Non-pigmented ciliary epithelial cell (primary cell): Measurements from ENCODE around the gene NLRP12.
"Not testable (repeated sequence)": the region's sequence is repeated elsewhere in the genome, so short reads cannot be mapped to it uniquely, and the experiment has no call there.

Experiments used
- DNase-seq: peaks from one replicate; pipeline ENCODE4 v3.0.0-alpha.2; 2010; ENCODE audit warnings: low read depth

The NLRP12 gene, protein sequence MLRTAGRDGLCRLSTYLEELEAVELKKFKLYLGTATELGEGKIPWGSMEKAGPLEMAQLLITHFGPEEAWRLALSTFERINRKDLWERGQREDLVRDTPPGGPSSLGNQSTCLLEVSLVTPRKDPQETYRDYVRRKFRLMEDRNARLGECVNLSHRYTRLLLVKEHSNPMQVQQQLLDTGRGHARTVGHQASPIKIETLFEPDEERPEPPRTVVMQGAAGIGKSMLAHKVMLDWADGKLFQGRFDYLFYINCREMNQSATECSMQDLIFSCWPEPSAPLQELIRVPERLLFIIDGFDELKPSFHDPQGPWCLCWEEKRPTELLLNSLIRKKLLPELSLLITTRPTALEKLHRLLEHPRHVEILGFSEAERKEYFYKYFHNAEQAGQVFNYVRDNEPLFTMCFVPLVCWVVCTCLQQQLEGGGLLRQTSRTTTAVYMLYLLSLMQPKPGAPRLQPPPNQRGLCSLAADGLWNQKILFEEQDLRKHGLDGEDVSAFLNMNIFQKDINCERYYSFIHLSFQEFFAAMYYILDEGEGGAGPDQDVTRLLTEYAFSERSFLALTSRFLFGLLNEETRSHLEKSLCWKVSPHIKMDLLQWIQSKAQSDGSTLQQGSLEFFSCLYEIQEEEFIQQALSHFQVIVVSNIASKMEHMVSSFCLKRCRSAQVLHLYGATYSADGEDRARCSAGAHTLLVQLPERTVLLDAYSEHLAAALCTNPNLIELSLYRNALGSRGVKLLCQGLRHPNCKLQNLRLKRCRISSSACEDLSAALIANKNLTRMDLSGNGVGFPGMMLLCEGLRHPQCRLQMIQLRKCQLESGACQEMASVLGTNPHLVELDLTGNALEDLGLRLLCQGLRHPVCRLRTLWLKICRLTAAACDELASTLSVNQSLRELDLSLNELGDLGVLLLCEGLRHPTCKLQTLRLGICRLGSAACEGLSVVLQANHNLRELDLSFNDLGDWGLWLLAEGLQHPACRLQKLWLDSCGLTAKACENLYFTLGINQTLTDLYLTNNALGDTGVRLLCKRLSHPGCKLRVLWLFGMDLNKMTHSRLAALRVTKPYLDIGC

DNA sequence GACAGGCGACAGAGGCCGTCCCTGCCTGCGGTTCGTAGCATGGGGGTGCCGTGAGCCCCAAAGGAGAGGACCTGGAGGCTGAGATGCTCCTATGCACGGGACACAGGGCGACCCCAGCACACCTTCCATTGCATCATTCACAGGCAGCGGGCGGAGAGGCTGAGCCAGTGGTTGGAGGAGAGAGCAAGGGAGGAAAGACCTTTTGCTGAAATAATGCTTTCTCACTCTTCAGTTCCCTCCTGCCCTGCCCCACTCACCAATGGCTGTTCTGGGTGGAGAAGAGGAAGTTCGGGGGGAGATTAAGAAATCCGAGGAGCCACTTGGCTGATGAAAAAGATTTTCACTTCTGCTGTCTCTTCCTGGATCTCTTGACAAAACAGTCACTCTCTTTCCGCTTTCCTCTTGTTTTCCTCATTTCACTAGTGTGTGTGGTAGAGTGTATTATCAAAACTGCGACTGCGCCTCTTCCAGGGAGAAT, at the start of gene NLRP12:
Gene NLRP12, minus strand, starts transcription at position 181 of the 478 bp plus-strand sequence. Its CDS starts 140 bp downstream, at position 41.
- no peak for DNase-seq

DNA sequence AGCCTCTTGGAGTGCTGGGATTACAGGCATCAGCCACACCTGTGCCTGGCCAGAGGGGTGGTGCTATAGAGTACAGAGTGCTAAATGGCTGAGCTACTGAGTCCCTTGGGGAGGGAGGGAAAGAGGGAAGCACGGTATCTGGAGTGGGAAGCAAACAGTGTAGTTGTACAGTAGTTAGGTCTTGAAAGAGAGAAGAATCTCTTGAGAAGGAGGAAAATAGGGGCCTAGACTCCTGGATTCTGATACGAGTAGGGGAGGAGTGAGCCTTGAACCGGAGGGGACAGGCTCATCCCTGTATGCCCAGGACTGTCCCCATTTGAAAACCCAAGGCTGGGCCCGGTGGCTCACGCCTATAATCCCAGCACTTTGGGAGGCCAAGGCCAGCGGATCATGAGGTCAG, 48.6 kb upstream of the NLRP12 start:
- no peak for DNase-seq

DNA sequence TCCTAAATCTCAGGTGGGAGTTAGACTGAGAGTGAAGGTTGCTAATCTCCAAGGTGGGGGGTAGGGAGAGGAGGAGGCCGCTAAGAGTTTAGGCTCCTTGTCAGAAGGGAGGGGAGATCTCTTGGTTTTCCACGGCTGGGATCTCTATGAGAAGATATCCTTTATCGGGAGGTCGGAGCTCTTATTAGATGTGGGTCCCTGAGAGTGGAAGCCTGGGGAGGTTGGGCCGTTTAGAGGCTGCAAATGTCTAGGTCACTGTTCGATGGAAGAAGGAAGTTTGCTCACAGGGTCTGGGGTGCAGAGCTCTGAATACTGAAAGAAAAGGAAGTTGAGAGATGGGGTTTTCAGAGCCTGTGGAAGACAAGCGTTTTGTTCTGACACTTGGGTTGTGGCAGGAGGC, 47.3 kb upstream of the NLRP12 start:
- no peak for DNase-seq

DNA sequence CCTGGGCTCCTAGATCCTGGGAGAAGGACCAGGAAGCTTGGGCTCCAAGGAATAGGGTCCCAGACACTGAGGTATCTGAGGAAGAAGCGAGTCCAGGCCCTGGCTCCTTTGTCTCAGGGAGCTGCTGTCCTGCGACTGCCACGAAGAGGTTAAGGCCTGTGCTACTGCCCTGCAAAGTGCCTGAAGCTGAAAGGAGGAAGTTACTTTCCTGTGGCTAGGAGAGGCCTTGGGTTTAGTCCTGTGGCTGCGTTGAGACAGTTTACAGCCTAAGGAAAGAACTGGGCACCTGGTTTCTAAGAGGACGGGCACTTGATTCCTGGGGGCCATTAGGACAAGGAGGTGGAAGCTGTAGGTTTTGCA, 46.4 kb upstream of the NLRP12 start:
- no peak for DNase-seq

DNA sequence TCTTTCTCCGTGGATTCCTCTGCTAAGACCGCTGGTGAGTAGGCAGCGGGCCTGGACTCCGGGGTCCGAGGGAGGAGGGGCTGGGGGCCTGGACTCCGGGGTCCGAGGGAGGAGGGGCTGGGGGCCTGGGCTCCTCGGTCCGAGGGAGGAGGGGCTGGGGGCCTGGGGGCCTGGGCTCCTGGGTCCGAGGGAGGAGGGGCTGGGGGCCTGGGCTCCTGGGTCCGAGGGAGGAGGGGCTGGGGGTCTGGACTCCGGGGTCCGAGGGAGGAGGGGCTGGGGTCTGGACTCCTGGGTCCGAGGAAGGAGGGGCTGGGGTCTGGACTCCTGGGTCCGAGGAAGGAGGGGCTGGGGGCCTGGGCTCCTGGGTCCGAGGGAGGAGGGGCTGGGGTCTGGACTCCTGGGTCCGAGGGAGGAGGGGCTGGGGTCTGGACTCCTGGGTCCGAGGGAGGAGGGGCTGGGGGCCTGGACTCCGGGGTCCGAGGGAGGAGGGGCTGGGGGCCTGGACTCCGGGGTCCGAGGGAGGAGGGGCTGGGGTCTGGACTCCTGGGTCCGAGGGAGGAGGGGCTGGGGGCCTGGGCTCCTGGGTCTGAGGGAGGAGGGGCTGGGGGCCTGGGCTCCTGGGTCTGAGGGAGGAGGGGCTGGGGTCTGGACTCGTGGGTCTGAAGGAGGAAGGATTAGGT, 45.8 kb upstream of the NLRP12 start:
- DNase-seq, result not testable (repeated sequence)

DNA sequence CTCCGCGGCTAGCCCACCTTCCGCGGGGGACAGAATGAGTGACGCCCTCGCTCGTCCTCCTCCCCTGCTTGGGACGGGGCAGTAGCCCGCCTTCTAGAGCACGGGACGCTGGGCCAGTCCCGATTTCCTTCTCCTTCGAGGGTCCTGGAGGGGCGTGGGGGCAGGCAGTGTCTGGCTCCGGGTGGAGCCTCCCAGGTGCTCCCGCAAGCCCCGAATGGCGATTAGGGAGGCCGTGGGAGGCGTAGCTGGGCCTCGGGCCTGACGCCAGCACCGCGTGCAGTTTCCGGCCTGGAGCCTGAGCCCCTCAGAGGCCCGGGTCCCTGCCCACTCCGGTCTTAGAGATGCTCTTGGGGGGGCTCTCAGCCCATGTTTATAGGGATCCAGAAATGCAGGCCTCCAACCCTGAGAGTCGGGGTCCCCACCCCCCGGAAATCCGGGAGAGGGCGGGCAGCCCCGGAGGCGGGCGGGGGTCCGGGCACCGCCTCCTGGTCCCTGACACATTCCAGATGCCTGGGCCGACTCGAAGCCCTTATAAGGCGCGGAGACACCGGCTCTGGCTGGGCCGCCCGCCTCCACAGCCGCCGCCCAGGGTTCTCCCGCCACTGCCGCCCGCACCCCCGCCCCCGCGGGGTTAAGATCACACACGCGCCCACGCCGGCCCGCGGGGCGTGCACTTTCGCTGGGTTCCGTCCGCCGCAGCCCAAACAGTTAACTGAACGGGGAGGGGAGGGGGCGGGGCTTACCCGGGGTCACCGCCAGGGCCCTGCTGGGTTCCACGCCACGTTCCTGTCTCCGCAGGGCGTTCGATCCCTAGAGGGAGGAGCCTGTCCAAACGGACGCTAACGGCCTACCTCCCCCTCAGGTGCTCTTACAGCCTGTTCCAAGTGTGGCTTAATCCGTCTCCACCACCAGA, 45.0 kb upstream of the NLRP12 start:
- no peak for DNase-seq

DNA sequence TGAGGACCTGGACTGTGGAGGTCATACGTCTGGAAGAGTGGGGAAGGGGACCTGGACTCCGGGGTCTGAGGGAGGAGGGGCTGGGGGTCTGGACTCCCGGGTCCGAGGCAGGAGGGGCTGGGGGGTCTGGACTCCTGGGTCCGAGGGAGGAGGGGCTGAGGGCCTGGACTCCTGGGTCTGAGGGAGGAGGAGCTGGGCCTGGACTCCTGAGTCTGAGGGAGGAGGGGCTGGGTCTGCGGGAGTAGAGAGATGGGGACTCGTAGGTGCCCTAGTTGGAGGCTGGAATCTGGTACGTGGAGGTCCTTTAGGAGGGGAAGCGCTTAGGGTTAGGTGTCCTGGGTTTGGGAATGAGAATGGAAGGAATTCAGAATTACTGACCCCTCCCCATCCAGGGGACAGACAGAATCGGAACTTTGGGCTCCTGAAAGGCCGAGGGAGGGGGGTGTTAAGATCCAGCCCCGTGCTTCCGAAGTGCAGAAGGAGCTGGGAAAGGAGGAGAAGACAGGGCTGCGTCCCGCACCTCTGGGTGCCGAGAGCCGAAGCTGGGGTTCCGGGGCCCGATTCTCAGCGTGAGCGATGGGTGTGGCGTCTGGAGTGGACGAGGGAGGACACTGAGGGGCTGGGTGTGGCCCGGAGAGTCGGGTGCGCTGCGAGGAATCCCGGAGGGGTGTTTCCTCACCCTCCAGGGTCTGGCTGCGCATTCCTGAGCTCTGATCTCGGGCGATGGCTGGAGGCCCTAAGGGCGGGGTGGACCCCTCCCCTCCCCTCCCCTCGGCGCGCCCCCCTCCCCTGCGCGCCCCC, 44.2 kb upstream of the NLRP12 start:
- no peak for DNase-seq

DNA sequence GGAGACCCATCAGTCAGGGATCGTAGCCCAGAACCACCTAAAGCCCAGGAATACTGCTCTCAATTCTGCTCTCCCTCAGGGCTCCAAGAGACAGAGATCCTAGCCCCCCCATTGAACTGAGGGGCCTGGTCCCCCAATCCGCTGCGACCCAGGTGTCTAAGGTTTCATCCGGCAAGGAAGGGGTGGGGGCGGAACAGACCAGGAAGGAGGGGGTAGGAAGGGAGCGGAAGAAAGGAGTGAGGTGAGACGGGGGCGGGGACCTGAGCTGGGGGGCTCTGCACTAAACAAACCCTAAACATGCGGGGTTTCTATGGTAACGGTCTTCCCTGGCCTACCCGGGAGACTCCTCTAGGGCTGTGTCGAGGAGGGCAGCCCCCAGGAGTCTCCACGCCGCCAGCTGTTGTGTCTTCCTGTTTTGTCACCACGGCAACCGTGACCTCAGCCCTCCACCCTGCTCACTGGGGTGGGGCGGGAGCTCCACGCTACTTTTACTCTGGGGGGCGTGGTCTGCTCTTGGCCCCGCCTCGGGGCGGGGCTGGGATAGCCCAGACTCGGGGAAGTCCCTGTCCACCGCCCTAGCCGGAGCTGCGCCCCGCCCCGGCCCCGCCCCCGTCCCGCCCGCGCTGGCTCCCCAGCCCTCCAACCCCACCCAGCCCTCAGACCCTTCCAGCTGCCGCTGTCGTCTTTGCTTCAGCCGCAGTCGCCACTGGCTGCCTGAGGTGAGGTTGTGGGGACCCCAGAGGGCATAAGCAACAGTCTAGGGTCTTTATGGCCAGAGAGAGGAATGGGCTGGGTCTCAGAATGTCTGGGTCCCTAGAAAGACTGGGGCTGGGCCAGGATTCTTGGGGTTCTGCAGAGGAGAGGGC, 43.3 kb upstream of the NLRP12 start, which contains the start of gene MYADM:
Gene MYADM, plus strand, starts transcription at position 659 of the 866 bp plus-strand sequence. CDS start 5,647 bp downstream, outside the sequence.
- peak; percentile 93 for DNase-seq

DNA sequence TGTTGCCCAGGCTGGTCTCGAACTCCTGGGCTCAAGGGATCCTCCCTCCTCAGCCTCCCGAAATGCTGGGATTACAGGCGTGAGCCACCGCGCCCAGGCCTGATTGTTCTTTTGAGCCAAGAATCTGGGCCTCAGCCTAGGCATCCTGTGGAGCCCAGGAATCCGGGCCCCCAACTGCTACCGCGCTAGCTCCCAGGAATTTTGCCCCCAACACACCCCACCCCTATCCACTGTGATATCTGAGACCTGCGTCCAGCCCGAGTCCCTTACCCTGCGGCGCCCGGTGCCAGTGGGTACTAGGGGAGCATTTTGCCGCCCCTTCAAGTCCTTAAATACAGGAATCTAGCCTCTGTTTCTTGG, 42.7 kb upstream of the NLRP12 start:
- DNase-seq, result no peak

DNA sequence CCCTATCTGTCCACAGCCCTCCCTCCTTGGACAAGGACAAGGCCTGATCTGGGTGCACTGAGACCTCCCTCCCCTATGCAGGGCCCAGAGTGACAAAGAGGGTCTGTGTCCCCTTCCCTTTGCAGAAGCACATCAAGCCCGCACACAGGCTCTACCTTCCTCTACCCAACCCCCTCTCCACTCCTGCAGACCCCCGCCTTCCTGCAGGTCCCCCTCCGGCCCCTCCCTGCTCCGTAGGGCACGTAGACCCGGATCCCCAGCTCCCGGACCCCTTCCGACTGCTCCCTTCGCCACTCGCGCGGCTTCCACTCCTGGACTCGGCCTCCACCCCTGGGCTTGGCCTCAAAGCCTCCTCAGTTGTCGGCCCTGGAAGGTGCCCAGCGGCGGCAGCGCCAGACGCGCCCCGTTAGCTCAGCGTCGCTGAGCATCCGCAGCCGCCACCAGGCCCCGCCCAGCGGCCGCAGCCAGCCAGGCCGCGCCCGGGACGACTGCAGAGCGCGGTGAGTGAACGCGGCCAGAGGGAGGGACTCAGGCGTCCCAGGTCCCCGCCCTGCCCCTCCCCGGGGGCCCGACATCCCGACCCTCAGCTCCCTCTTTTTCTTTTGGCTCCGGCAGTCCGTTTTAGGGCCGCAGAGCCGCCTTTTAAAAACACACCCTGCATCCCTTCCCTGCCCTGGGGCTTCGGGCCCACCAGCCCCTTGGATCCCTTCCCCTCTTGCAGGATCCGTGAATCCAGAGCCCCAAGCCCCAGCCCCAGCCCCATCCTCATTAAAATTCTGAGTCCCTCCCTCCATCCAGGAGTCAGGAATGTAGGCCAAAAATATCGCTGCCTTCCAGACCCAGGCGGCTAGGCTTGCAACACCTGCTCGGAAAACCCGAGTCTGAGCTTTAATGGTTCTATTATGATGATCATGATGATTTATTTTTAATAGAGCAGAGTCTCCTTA, 42.1 kb upstream of the NLRP12 start:
- DNase-seq, result no peak

DNA sequence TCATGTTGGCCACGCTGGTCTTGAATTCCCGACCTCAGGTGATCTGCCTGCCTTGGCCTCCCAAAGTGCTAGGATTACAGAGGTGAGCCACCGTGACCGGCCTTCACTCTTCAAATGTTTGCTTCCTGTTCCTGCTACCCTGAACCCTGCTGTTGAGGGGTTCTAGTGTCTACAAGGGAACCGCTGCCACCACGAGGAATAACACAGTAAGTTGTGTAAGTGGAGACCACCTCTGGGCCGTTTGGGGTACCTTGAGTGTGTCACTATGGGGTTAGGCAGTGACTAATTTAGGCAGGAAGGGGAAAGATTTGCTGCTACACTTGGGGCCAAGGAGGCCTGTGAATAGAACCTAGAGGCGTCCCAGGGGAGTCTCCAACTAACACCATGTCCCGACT, 41.4 kb upstream of the NLRP12 start:
- DNase-seq, result no peak

DNA sequence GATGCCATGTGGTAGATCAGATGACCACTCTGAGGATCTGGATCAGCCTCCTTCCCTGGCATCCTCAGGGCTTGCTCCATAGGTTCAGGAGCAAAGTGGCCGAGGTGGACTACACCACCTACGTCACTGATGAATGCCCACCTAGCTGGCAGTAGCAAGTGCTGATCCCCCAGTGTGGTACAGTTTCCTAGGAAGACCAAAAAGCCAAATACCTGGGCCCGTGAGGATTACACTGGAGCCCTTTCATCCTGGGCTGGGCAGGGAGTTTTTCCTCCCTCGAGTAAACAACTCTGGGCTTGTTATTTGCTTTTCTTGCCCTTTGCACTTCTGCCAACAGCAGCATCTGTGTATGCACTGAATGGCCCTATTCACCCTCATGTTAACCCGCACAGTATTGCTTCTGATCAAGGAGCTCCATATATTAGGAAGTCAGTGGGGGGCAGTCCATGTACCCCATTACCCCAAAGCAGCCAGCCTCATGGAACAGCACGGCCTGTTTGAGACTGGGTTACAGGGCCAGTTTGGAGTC, 40.3 kb upstream of the NLRP12 start:
- DNase-seq, result no peak

DNA sequence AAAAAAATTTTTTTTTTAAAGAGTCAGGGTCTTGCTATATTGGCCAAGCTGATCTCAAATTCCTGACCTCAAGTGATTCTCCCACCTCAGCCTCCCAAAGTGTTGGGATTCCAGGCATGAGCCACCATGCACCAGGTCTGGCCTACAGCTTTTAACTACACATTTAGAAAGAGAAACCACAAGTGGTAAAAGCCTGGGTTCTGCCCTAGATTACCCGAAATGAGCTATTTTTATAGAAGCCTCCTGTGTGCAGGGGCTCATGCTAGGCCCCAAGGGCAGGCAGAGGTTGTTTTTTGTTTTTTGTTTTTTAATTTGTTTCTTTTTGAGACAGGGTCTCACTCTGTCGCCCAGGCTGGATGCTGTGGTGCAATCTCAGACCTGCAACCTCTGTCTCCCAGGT, 29.6 kb upstream of the NLRP12 start:
- DNase-seq, result no peak

DNA sequence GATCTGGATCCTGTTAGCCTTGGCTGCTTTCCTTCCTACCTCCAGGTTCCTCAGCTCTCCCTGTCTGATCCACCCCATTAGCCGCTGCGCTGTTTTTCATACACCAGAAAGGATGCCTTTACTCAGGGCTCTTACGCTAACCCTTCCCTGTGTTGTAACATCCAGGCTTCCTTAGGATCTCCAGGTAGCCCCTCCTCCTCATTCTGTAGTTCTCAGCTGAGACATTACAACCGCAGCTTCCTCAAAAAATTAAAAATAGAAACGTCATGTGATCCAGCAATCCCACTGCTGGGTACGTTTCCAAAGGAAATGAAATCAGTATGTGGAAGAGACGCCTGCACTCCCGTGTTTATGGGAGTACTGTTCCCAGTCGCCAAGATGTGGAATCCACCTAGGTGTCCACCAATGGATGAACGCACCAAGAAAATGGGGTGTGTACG, 25.1 kb upstream of the NLRP12 start:
- no peak for DNase-seq

DNA sequence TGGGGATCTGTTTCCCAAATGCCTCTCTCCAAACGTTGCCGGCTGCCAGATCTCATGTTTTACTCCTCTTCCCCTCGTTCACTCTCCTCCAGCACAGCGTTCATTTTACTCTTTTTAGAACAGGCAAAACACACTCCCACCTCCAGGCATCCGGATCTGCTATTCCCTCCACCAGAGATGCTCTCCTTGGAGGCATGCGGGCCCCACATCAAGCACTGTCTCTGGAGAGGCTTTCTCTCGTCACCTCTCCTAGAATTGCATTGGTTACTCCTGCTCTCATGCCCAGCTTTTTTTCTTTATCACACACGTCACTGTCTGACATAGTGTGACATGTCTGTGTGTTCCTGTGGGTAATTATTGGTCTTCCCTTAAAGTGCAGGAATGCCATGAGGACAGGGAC, 23.4 kb upstream of the NLRP12 start:
- DNase-seq, result no peak

DNA sequence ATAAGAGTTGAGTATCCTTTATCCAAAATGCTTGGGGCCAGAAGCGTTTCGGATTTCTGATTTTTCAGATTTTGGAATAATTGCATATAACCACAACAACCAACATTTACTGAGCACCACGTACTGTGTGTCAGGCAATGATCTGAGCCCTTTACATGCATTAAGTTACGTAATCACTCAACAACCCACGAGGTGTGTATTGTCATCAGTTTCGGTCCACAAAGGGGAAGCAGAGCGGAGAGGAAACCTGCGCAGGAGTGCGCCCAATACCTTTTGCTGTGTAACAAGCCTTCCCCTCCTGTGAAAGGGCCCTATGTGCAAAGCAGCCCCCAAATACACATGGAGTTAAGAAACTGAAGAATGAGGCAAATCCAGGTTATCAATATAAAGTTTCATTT, 20.7 kb upstream of the NLRP12 start:
- DNase-seq, result no peak

DNA sequence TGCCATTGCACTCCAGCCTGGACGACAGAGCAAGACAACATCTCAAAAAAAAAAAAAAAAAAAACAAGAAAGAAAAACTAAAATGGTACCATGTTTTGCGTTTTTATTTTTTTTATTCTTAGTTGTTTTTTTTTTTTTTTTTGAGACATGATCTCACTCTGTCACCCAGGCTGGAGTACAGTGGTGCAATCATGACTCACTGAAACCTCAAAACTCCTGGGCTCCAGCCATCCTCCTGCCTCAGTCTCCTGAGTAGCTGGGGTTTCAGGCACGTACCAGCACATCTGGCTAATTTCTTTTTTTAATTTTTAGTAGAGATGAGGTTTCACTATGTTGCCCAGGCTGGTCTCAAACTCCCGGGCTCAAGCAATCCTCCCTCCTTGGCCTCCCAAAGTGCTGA, 16.8 kb upstream of the NLRP12 start:
- DNase-seq, result peak; percentile 68

DNA sequence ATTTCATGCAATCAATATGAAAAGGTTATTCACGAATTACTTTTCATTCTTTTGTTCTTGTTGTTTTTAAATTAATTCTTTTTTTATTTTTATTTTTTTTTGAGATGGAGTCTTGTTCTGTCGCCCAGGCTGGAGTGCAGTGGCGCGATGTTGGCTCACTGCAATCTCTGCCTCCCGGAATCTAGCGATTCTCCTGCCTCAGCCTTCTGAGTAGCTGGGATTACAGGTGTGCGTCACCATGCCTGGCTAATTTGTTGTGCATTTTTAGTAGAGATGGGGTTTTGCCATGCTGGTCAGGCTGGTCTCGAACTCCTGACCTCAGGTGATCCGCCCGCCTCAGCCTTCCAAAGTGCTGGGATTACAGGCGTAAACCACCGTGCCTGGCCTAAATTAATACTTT, 16.1 kb upstream of the NLRP12 start:
- not testable (repeated sequence) for DNase-seq
